Nephron progenitor cell (in vitro differentiated cells): ENCODE measurements around the gene FANCD2.
"Not testable (repeated sequence)": the region's sequence is repeated elsewhere in the genome, so short reads cannot be mapped to it uniquely, and the experiment has no call there.

ENCODE experiments used
- DNase-seq: peaks from one replicate; pipeline ENCODE4 v3.0.0; 2021
- H3K27ac Mint-ChIP-seq: 2 replicates; pipeline ENCODE4 v1.8.0; 2021; ENCODE audit warnings: mild to moderate bottlenecking, moderate library complexity, mixed read lengths
- H3K27me3 Mint-ChIP-seq: 2 replicates; pipeline ENCODE4 v1.8.0; 2021; ENCODE audit warnings: mild to moderate bottlenecking, low read depth, mixed read lengths; ENCODE audit not compliant: poor library complexity
- H3K36me3 Mint-ChIP-seq: 2 replicates; pipeline ENCODE4 v1.8.0; 2021; ENCODE audit warnings: low read depth, mixed read lengths
- H3K4me1 Mint-ChIP-seq: 2 replicates; pipeline ENCODE4 v1.8.0; 2021; ENCODE audit warnings: mixed read lengths
- H3K4me3 Mint-ChIP-seq: 2 replicates; pipeline ENCODE4 v1.8.0; 2021; ENCODE audit warnings: mild to moderate bottlenecking, moderate library complexity, mixed read lengths
- H3K9me3 Mint-ChIP-seq: 2 replicates; pipeline ENCODE4 v1.8.0; 2021; ENCODE audit warnings: mild to moderate bottlenecking, moderate library complexity, mixed read lengths
- CTCF ChIP-seq: fragments of 200-600 bp; sonication (generic); IDR thresholded peaks from 2 replicates; pipeline ENCODE4 v1.5.0; 2021; ENCODE audit warnings: antibody characterized with exemption

FANCD2 gene

GRCh38 chr3:10088256-10088655 is 62.0 kb downstream of the FANCD2 start:
- H3K4me1 Mint-ChIP-seq = no peaks in the 10 kb centered on the region
- no peak for TF ChIP-seq CTCF
- H3K36me3 Mint-ChIP-seq = peaks cover 49% of the 10 kb centered on the region
- no peak for DNase-seq
- no peaks in the 10 kb centered on the region for H3K27me3 Mint-ChIP-seq
- H3K27ac Mint-ChIP-seq = no peak overlapping the region
- no peak overlapping the region for H3K4me3 Mint-ChIP-seq
- no peaks in the 10 kb centered on the region for H3K9me3 Mint-ChIP-seq

GRCh38 chr3:10090179-10090578 is 63.9 kb downstream of the FANCD2 start:
- DNase-seq = no peak
- Mint-ChIP-seq H3K27ac (no peak overlapping the region), H3K4me1 (no peaks in the 10 kb centered on the region), H3K27me3 (no peaks in the 10 kb centered on the region), H3K9me3 (no peaks in the 10 kb centered on the region), H3K4me3 (no peak overlapping the region), H3K36me3 (peaks cover 41% of the 10 kb centered on the region)
- no peak for TF ChIP-seq CTCF

- H3K36me3 Mint-ChIP-seq = peaks cover 41% of the 10 kb centered on the region
- not testable (repeated sequence) for DNase-seq, H3K27ac Mint-ChIP-seq, H3K9me3 Mint-ChIP-seq, H3K4me1 Mint-ChIP-seq, H3K27me3 Mint-ChIP-seq, H3K4me3 Mint-ChIP-seq
Observed at GRCh38 chr3:10090774-10091173, 64.5 kb downstream of the FANCD2 start.

GRCh38 chr3:10091387-10091786 is 65.2 kb downstream of the FANCD2 start:
- not testable (repeated sequence) for H3K9me3 Mint-ChIP-seq, DNase-seq, H3K4me3 Mint-ChIP-seq, H3K27ac Mint-ChIP-seq, H3K4me1 Mint-ChIP-seq, H3K27me3 Mint-ChIP-seq
- peaks cover 41% of the 10 kb centered on the region for H3K36me3 Mint-ChIP-seq

GRCh38 chr3:10093678-10094077 is 67.4 kb downstream of the FANCD2 start:
- H3K27me3 Mint-ChIP-seq = no peaks in the 10 kb centered on the region
- TF ChIP-seq CTCF = no peak
- no peaks in the 10 kb centered on the region for H3K4me1 Mint-ChIP-seq
- H3K36me3 Mint-ChIP-seq = peaks cover 27% of the 10 kb centered on the region
- DNase-seq = no peak
- H3K4me3 Mint-ChIP-seq = no peak overlapping the region
- no peaks in the 10 kb centered on the region for H3K9me3 Mint-ChIP-seq
- no peak overlapping the region for H3K27ac Mint-ChIP-seq

GRCh38 chr3:10099041-10099440 is 72.8 kb downstream of the FANCD2 start:
- Mint-ChIP-seq H3K36me3 (peaks cover 24% of the 10 kb centered on the region), H3K4me3 (no peak overlapping the region), H3K27ac (no peak overlapping the region), H3K27me3 (no peaks in the 10 kb centered on the region), H3K4me1 (no peaks in the 10 kb centered on the region), H3K9me3 (no peaks in the 10 kb centered on the region)
- TF ChIP-seq CTCF = no peak
- DNase-seq = no peak

GRCh38 chr3:10106919-10107318 is 80.7 kb downstream of the FANCD2 start:
- no peak overlapping the region for H3K27ac Mint-ChIP-seq
- TF ChIP-seq CTCF = no peak
- H3K9me3 Mint-ChIP-seq = no peaks in the 10 kb centered on the region
- no peak overlapping the region for H3K4me3 Mint-ChIP-seq
- H3K4me1 Mint-ChIP-seq = no peaks in the 10 kb centered on the region
- no peak for DNase-seq
- H3K27me3 Mint-ChIP-seq = peaks cover 2% of the 10 kb centered on the region
- H3K36me3 Mint-ChIP-seq = peaks cover 3% of the 10 kb centered on the region
